Activated CD8-positive, alpha-beta memory T cell treated with anti-CD3 and anti-CD28 coated beads, Interleukin-2, amount 10 ng/mL, durations not matched to agents 7 days and 5 days (primary cell): ENCODE measurements around the gene SYT6. TPM values are rescaled to one million over a fixed set of nuclear protein-coding genes. Genes with fewer than 3 reads are reported as not detected.

Experiments
- ATAC-seq: fragments of 150-1000 bp; cut with Tn5 transposase; one replicate; pipeline ENCODE4 v1.10.0; 2021; ENCODE audit warnings: moderate library complexity
- CTCF ChIA-PET: fragments of 350-600 bp; sonication (Branson Sonifier 250); formaldehyde crosslinking; loops from one replicate; lab custom pipeline; 2021; ENCODE audit warnings: antibody characterized with exemption; lab: Charles Lee
- DNase-seq: peaks from one replicate; pipeline ENCODE4 v3.0.0-alpha.2; 2020
- H3K27ac Mint-ChIP-seq: one replicate; pipeline ENCODE4 v1.8.0; 2021; ENCODE audit warnings: mild to moderate bottlenecking, mixed read lengths
- H3K27me3 Mint-ChIP-seq: one replicate; pipeline ENCODE4 v1.8.0; 2021; ENCODE audit warnings: mixed read lengths
- H3K36me3 Mint-ChIP-seq: one replicate; pipeline ENCODE4 v1.8.0; 2021; ENCODE audit warnings: mild to moderate bottlenecking, mixed read lengths
- H3K4me1 Mint-ChIP-seq: one replicate; pipeline ENCODE4 v1.8.0; 2021; ENCODE audit warnings: mixed read lengths
- H3K4me3 Mint-ChIP-seq: one replicate; pipeline ENCODE4 v1.8.0; 2021; ENCODE audit warnings: mild to moderate bottlenecking, moderate library complexity, mixed read lengths
- H3K9me3 Mint-ChIP-seq: one replicate; pipeline ENCODE4 v1.8.0; 2022; ENCODE audit warnings: low read depth, mixed read lengths
- total RNA-seq, 2 experiments: library from RNA; stranded (reverse); gene quantifications; one replicate each; pipeline ENCODE4 v1.2.3, GENCODE V29; 2021

Gene SYT6
- total RNA-seq, 2 experiments from 2014 or later, result not detected

GRCh38 chr1:114122941-114123618 lies 30.6 kb downstream of the SYT6 start:
- no peaks in the 10 kb centered on the region for H3K4me1 Mint-ChIP-seq
- no peak for ATAC-seq
- no peak overlapping the region for H3K4me3 Mint-ChIP-seq

GRCh38 chr1:114118351-114118990 lies 35.2 kb downstream of the SYT6 start:
- CTCF ChIA-PET, result no interaction called here
- no peak overlapping the region for H3K4me3 Mint-ChIP-seq
- no peaks in the 10 kb centered on the region for H3K9me3 Mint-ChIP-seq

More at GRCh38 chr1:114122941-114123618, 30.6 kb downstream of the SYT6 start:
- Mint-ChIP-seq H3K9me3 (no peaks in the 10 kb centered on the region), H3K27me3 (no peaks in the 10 kb centered on the region), H3K36me3 (no peaks in the 10 kb centered on the region), H3K27ac (no peak overlapping the region)
- DNase-seq, result no peak
- CTCF ChIA-PET, result no interaction called here

GRCh38 chr1:114117654-114118053 lies 36.0 kb downstream of the SYT6 start:
- Mint-ChIP-seq H3K36me3 (no peaks in the 10 kb centered on the region), H3K4me1 (peaks cover 12% of the 10 kb centered on the region), H3K27me3 (peaks cover 4% of the 10 kb centered on the region), H3K4me3 (no peak overlapping the region), H3K27ac (no peak overlapping the region), H3K9me3 (no peaks in the 10 kb centered on the region)
- ATAC-seq (no peak), DNase-seq (no peak)
- CTCF ChIA-PET, result no interaction called here

More at GRCh38 chr1:114118351-114118990, 35.2 kb downstream of the SYT6 start:
- no peak for ATAC-seq
- H3K27me3 Mint-ChIP-seq, result peaks cover 4% of the 10 kb centered on the region
- DNase-seq, result no peak
- H3K36me3 Mint-ChIP-seq, result no peaks in the 10 kb centered on the region
- H3K4me1 Mint-ChIP-seq, result peaks cover 7% of the 10 kb centered on the region
- no peak overlapping the region for H3K27ac Mint-ChIP-seq

GRCh38 chr1:114116086-114116485 lies 37.6 kb downstream of the SYT6 start:
- CTCF ChIA-PET, result no interaction called here
- Mint-ChIP-seq H3K27me3 (peaks cover 7% of the 10 kb centered on the region), H3K4me3 (no peak overlapping the region), H3K9me3 (no peaks in the 10 kb centered on the region), H3K36me3 (no peaks in the 10 kb centered on the region), H3K4me1 (peaks cover 12% of the 10 kb centered on the region), H3K27ac (no peak overlapping the region)
- ATAC-seq, result no peak
- DNase-seq, result no peak

- ATAC-seq (no peak), DNase-seq (no peak)
- Mint-ChIP-seq H3K9me3 (no peaks in the 10 kb centered on the region), H3K4me1 (peaks cover 12% of the 10 kb centered on the region), H3K27ac (no peak overlapping the region), H3K36me3 (no peaks in the 10 kb centered on the region), H3K27me3 (peaks cover 7% of the 10 kb centered on the region), H3K4me3 (no peak overlapping the region)
- CTCF ChIA-PET, result no interaction called here
Measured at GRCh38 chr1:114114185-114115094, 39.2 kb downstream of the SYT6 start.

- no peak overlapping the region for H3K27ac Mint-ChIP-seq
- CTCF ChIA-PET, result no interaction called here
- no peaks in the 10 kb centered on the region for H3K9me3 Mint-ChIP-seq
- H3K4me1 Mint-ChIP-seq, result peaks cover 14% of the 10 kb centered on the region
- ATAC-seq (no peak), DNase-seq (no peak)
- no peak overlapping the region for H3K4me3 Mint-ChIP-seq
- H3K36me3 Mint-ChIP-seq, result no peaks in the 10 kb centered on the region
- H3K27me3 Mint-ChIP-seq, result peaks cover 7% of the 10 kb centered on the region
Measured at GRCh38 chr1:114113411-114114184, 40.1 kb downstream of the SYT6 start.

GRCh38 chr1:114112775-114113174 lies 40.9 kb downstream of the SYT6 start:
- H3K4me3 Mint-ChIP-seq, result no peak overlapping the region
- CTCF ChIA-PET, result no interaction called here
- H3K27ac Mint-ChIP-seq, result no peak overlapping the region
- peaks cover 17% of the 10 kb centered on the region for H3K4me1 Mint-ChIP-seq
- no peaks in the 10 kb centered on the region for H3K36me3 Mint-ChIP-seq
- H3K27me3 Mint-ChIP-seq, result peaks cover 7% of the 10 kb centered on the region
- no peak for ATAC-seq
- no peaks in the 10 kb centered on the region for H3K9me3 Mint-ChIP-seq
- no peak for DNase-seq

- CTCF ChIA-PET, result no interaction called here
- Mint-ChIP-seq H3K9me3 (no peaks in the 10 kb centered on the region), H3K4me3 (no peak overlapping the region), H3K4me1 (peaks cover 17% of the 10 kb centered on the region), H3K36me3 (no peaks in the 10 kb centered on the region), H3K27me3 (peaks cover 6% of the 10 kb centered on the region), H3K27ac (no peak overlapping the region)
- ATAC-seq, result no peak
- DNase-seq, result no peak
Measured at GRCh38 chr1:114111731-114112641, 41.7 kb downstream of the SYT6 start.

GRCh38 chr1:114109981-114110380 lies 43.7 kb downstream of the SYT6 start:
- H3K4me1 Mint-ChIP-seq, result peaks cover 17% of the 10 kb centered on the region
- DNase-seq (no peak), ATAC-seq (no peak)
- no peaks in the 10 kb centered on the region for H3K9me3 Mint-ChIP-seq
- no peaks in the 10 kb centered on the region for H3K36me3 Mint-ChIP-seq
- H3K27me3 Mint-ChIP-seq, result peaks cover 3% of the 10 kb centered on the region
- CTCF ChIA-PET, result no interaction called here
- no peak overlapping the region for H3K4me3 Mint-ChIP-seq
- H3K27ac Mint-ChIP-seq, result no peak overlapping the region

GRCh38 chr1:114108751-114109255 lies 44.9 kb downstream of the SYT6 start:
- CTCF ChIA-PET, result interaction anchor here (0.8 kb wide), 2 partner anchors 73 to 130 kb away, joined by 3 read pairs; no protein-coding TSS in a partner anchor
- Mint-ChIP-seq H3K27ac (no peak overlapping the region), H3K4me3 (no peak overlapping the region), H3K27me3 (peaks cover 8% of the 10 kb centered on the region), H3K9me3 (no peaks in the 10 kb centered on the region), H3K36me3 (no peaks in the 10 kb centered on the region), H3K4me1 (peaks cover 21% of the 10 kb centered on the region)
- ATAC-seq, result no peak
- DNase-seq, result no peak

- no peaks in the 10 kb centered on the region for H3K36me3 Mint-ChIP-seq
- CTCF ChIA-PET, result no interaction called here
Measured at GRCh38 chr1:114107474-114108435, 45.9 kb downstream of the SYT6 start.

More at GRCh38 chr1:114107474-114108435, 45.9 kb downstream of the SYT6 start:
- no peak for DNase-seq
- ATAC-seq, result no peak
- Mint-ChIP-seq H3K27me3 (peaks cover 11% of the 10 kb centered on the region), H3K4me1 (peaks cover 14% of the 10 kb centered on the region), H3K27ac (no peak overlapping the region), H3K4me3 (no peak overlapping the region), H3K9me3 (no peaks in the 10 kb centered on the region)
